ENCODE results near the gene PPP3R1. TPM values are rescaled to one million over a fixed set of nuclear protein-coding genes. Genes with fewer than 3 reads are reported as not detected.

The PPP3R1 gene
- total and polyA plus RNA-seq, 4 donors: 2.4 to 42.5 (median 18.3) TPM

GRCh38 chr2:68274022-68274421, 21.7 kb upstream of the PPP3R1 start:
- no peaks in the 10 kb centered on the region for H3K36me3 ChIP-seq (ENCODE audit: control insufficient read depth in 4 of 4, insufficient read depth in 3 of 4, low read depth in 1 of 4, low read length in 3 of 4)
- no peaks in the 10 kb centered on the region for H3K27me3 ChIP-seq (ENCODE audit: control insufficient read depth in 4 of 4, insufficient read depth in 4 of 4, low read length in 3 of 4)
- H3K27ac ChIP-seq (ENCODE audit: low read depth in 1 of 2, low read length in 2 of 2): no peak overlapping the region
- H3K4me3 ChIP-seq (ENCODE audit: low read depth in 1 of 3, low read length in 3 of 3): no peak overlapping the region
- H3K9me3 ChIP-seq (ENCODE audit: control insufficient read depth in 4 of 4, low read length in 3 of 4): no peaks in the 10 kb centered on the region
- H3K4me1 ChIP-seq (ENCODE audit: control insufficient read depth in 4 of 4, insufficient read depth in 4 of 4, low read length in 3 of 4): peaks cover 0 to 7% (median 3%) of the 10 kb centered on the region in 4 donors
- DNase-seq (ENCODE audit: low spot score): no peak
- TF ChIP-seq RAD21 (IDR thresholded peaks at IDR 0.05): no peak
- TF ChIP-seq FOXA2 (IDR thresholded peaks at IDR 0.05): no peak
- no peak for TF ChIP-seq YY1 (IDR thresholded peaks at IDR 0.05)
- TF ChIP-seq TAF1 (conservative IDR thresholded peaks at IDR 0.05): no peak
- TF ChIP-seq HNF4G (IDR thresholded peaks at IDR 0.05): no peak
- no peak for TF ChIP-seq FOXA1 (IDR thresholded peaks at IDR 0.05)
- TF ChIP-seq, protein P1, sequence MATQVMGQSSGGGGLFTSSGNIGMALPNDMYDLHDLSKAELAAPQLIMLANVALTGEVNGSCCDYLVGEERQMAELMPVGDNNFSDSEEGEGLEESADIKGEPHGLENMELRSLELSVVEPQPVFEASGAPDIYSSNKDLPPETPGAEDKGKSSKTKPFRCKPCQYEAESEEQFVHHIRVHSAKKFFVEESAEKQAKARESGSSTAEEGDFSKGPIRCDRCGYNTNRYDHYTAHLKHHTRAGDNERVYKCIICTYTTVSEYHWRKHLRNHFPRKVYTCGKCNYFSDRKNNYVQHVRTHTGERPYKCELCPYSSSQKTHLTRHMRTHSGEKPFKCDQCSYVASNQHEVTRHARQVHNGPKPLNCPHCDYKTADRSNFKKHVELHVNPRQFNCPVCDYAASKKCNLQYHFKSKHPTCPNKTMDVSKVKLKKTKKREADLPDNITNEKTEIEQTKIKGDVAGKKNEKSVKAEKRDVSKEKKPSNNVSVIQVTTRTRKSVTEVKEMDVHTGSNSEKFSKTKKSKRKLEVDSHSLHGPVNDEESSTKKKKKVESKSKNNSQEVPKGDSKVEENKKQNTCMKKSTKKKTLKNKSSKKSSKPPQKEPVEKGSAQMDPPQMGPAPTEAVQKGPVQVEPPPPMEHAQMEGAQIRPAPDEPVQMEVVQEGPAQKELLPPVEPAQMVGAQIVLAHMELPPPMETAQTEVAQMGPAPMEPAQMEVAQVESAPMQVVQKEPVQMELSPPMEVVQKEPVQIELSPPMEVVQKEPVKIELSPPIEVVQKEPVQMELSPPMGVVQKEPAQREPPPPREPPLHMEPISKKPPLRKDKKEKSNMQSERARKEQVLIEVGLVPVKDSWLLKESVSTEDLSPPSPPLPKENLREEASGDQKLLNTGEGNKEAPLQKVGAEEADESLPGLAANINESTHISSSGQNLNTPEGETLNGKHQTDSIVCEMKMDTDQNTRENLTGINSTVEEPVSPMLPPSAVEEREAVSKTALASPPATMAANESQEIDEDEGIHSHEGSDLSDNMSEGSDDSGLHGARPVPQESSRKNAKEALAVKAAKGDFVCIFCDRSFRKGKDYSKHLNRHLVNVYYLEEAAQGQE (IDR thresholded peaks at IDR 0.05): no peak
- 76% methylated on average over 3 of the region's 3 CpGs for WGBS
- no peak overlapping the region for H3K9ac ChIP-seq (ENCODE audit: low read depth in 1 of 2, low read length in 2 of 2)

DNA sequence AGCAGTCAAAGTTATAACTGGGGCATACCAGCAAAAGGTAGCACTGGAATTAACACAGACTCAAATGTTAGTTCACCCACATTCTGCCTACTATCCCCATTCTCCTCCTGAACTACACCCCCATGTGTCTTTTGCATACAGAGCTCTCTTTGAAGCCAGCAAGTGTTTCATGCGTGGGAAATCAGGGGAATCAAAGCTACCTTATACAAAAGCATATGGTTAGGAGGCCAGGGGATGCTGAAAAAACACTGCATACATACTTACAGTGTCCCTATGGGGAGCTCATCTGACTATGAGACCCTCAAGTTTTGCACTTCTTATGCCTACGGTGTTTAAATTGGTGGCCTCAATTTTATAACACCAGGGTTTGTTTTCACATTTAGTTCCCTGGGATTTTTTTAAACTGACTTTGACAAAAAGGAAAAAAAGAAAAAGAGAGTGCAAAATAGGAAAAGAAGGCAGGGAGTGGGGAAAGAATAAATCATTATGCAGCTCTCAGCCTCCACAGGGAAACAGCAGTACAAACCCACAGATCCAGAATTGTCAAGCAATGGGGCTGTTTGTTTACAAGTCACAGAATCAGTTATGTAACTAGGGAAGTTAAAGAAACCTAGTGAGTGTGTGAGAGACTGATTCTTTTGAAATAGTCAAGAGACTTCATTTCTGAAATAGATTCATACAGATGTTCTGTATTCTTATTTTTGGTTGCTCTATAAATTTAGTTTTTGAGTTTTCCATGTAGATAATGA, 20.1 kb upstream of the PPP3R1 start:
- TF ChIP-seq EGR1 (IDR thresholded peaks at IDR 0.05; ENCODE audit: low read depth in 2 of 2): no peak
- TF ChIP-seq, protein P2, sequence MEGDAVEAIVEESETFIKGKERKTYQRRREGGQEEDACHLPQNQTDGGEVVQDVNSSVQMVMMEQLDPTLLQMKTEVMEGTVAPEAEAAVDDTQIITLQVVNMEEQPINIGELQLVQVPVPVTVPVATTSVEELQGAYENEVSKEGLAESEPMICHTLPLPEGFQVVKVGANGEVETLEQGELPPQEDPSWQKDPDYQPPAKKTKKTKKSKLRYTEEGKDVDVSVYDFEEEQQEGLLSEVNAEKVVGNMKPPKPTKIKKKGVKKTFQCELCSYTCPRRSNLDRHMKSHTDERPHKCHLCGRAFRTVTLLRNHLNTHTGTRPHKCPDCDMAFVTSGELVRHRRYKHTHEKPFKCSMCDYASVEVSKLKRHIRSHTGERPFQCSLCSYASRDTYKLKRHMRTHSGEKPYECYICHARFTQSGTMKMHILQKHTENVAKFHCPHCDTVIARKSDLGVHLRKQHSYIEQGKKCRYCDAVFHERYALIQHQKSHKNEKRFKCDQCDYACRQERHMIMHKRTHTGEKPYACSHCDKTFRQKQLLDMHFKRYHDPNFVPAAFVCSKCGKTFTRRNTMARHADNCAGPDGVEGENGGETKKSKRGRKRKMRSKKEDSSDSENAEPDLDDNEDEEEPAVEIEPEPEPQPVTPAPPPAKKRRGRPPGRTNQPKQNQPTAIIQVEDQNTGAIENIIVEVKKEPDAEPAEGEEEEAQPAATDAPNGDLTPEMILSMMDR (IDR thresholded peaks at IDR 0.05; ENCODE audit: low read depth, low read length, missing input control): no peak
- no peak for TF ChIP-seq YY1 (IDR thresholded peaks at IDR 0.05)
- no peak for TF ChIP-seq FOXA1 (IDR thresholded peaks at IDR 0.05)
- TF ChIP-seq HNF4A (conservative IDR thresholded peaks at IDR 0.05): no peak
- no peak for TF ChIP-seq JUND (IDR thresholded peaks at IDR 0.05)
- no peak for TF ChIP-seq SP1 (IDR thresholded peaks at IDR 0.05)
- no peak for TF ChIP-seq GABPA (IDR thresholded peaks at IDR 0.05 in 1 of 2, conservative IDR thresholded peaks at IDR 0.05 in 1 of 2)
- TF ChIP-seq RXRA (IDR thresholded peaks at IDR 0.05): no peak
- TF ChIP-seq, protein P3, sequence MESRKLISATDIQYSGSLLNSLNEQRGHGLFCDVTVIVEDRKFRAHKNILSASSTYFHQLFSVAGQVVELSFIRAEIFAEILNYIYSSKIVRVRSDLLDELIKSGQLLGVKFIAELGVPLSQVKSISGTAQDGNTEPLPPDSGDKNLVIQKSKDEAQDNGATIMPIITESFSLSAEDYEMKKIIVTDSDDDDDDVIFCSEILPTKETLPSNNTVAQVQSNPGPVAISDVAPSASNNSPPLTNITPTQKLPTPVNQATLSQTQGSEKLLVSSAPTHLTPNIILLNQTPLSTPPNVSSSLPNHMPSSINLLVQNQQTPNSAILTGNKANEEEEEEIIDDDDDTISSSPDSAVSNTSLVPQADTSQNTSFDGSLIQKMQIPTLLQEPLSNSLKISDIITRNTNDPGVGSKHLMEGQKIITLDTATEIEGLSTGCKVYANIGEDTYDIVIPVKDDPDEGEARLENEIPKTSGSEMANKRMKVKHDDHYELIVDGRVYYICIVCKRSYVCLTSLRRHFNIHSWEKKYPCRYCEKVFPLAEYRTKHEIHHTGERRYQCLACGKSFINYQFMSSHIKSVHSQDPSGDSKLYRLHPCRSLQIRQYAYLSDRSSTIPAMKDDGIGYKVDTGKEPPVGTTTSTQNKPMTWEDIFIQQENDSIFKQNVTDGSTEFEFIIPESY (IDR thresholded peaks at IDR 0.05): no peak
- TF ChIP-seq RAD21 (IDR thresholded peaks at IDR 0.05): no peak
- TF ChIP-seq, protein P1 (IDR thresholded peaks at IDR 0.05): no peak
- no peak for TF ChIP-seq NR2F2 (IDR thresholded peaks at IDR 0.05)
- TF ChIP-seq FOXA2 (IDR thresholded peaks at IDR 0.05): no peak
- Histone ChIP-seq H3K9me3 (ENCODE audit: control insufficient read depth in 4 of 4, low read length in 3 of 4) (no peaks in the 10 kb centered on the region), H3K27me3 (ENCODE audit: control insufficient read depth in 4 of 4, insufficient read depth in 4 of 4, low read length in 3 of 4) (no peaks in the 10 kb centered on the region), H3K36me3 (ENCODE audit: control insufficient read depth in 4 of 4, insufficient read depth in 3 of 4, low read depth in 1 of 4, low read length in 3 of 4) (no peaks in the 10 kb centered on the region), H3K4me3 (ENCODE audit: low read depth in 1 of 3, low read length in 3 of 3) (no peak overlapping the region), H3K9ac (ENCODE audit: low read depth in 1 of 2, low read length in 2 of 2) (no peak overlapping the region), H3K27ac (ENCODE audit: low read depth in 1 of 2, low read length in 2 of 2) (no peak overlapping the region), H3K4me1 (ENCODE audit: control insufficient read depth in 4 of 4, insufficient read depth in 4 of 4, low read length in 3 of 4) (peaks cover 0 to 7% (median 3%) of the 10 kb centered on the region in 4 donors)
- WGBS: 87% methylated on average over 2 of the region's 2 CpGs
- DNase-seq (ENCODE audit: low spot score): no peak
